Fibroblast of the aortic adventitia (primary cell): ENCODE results near the gene BSG. TPM values are rescaled to one million over a fixed set of nuclear protein-coding genes. Genes with fewer than 3 reads are reported as not detected.
A peak's percentile ranks its signal among the peaks of the same experiment; 100 is the strongest.
"Not testable (repeated sequence)": the region's sequence is repeated elsewhere in the genome, so short reads cannot be mapped to it uniquely, and the experiment has no call there.

Source experiments
- DNase-seq: peaks from one replicate; pipeline ENCODE4 v3.0.0-alpha.2; 2010; ENCODE audit warnings: low read depth
- H3K4me3 ChIP-seq: 2 replicates; pipeline ENCODE4 v1.5.1; 2011; ENCODE audit warnings: low read depth, mild to moderate bottlenecking, control low read depth, low read length, moderate library complexity
- total RNA-seq: library from RNA; depleted of rRNA; stranded (reverse); fragments of >200 nt; gene quantifications from 2 replicates; pipeline ENCODE4 v1.2.3, GENCODE V29; 2012; ENCODE audit warnings: low replicate concordance
- TF ChIP-seq, protein P1 (sequence below): IDR thresholded peaks from 2 replicates; pipeline ENCODE4 v1.5.1; 2011; ENCODE audit warnings: mild to moderate bottlenecking, low read length, control low read depth, inconsistent platforms; ENCODE audit not compliant: insufficient read depth

Gene BSG
- total RNA-seq, 1 donor, result 239 TPM

DNA sequence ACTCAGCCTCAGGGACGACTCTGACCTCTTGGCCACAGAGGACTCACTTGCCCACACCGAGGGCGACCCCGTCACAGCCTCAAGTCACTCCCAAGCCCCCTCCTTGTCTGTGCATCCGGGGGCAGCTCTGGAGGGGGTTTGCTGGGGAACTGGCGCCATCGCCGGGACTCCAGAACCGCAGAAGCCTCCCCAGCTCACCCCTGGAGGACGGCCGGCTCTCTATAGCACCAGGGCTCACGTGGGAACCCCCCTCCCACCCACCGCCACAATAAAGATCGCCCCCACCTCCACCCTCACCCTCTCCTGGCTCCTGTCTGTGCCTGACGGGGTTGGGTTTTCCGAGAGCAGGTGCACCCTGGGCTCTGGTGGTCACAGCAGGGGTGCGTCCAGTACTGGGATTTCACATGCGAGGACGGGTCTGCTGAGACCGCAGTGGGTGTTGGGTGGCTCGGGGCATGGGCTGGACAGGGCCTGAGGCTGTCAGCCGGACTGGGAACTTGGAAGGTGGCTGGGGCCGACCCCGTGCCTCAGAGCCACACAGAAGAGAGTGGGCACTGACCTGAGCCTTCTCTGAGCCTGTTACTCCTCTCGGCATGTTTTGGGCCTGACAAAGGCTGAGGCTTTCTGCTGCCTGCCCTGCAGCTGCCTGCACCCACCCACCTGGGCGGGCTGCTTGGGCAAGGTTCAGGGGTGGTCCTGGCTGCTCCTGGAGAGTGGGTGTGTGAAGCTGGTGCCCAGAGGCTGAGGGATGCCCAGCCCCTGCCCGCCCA is 11.0 kb downstream of the BSG start:
- DNase-seq, result no peak
- H3K4me3 ChIP-seq, result no peak overlapping the region
- TF ChIP-seq, protein P1, sequence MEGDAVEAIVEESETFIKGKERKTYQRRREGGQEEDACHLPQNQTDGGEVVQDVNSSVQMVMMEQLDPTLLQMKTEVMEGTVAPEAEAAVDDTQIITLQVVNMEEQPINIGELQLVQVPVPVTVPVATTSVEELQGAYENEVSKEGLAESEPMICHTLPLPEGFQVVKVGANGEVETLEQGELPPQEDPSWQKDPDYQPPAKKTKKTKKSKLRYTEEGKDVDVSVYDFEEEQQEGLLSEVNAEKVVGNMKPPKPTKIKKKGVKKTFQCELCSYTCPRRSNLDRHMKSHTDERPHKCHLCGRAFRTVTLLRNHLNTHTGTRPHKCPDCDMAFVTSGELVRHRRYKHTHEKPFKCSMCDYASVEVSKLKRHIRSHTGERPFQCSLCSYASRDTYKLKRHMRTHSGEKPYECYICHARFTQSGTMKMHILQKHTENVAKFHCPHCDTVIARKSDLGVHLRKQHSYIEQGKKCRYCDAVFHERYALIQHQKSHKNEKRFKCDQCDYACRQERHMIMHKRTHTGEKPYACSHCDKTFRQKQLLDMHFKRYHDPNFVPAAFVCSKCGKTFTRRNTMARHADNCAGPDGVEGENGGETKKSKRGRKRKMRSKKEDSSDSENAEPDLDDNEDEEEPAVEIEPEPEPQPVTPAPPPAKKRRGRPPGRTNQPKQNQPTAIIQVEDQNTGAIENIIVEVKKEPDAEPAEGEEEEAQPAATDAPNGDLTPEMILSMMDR, result no peak

DNA sequence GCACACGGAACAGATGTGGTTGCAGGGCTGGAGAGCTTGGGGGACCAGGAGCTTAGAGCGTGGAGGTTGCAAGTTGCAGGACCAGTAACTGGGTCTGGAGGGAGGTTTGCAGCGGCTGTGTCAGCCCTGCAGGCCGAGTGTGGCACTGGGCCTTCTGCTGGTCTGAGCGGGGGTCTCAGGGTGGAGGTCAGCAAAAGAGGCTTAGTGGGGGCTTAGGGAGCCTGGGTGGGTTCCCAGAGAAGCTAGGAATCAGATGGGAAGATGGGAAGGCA is 11.5 kb downstream of the BSG start:
- H3K4me3 ChIP-seq, result no peak overlapping the region
- TF ChIP-seq, protein P1, result no peak
- no peak for DNase-seq

DNA sequence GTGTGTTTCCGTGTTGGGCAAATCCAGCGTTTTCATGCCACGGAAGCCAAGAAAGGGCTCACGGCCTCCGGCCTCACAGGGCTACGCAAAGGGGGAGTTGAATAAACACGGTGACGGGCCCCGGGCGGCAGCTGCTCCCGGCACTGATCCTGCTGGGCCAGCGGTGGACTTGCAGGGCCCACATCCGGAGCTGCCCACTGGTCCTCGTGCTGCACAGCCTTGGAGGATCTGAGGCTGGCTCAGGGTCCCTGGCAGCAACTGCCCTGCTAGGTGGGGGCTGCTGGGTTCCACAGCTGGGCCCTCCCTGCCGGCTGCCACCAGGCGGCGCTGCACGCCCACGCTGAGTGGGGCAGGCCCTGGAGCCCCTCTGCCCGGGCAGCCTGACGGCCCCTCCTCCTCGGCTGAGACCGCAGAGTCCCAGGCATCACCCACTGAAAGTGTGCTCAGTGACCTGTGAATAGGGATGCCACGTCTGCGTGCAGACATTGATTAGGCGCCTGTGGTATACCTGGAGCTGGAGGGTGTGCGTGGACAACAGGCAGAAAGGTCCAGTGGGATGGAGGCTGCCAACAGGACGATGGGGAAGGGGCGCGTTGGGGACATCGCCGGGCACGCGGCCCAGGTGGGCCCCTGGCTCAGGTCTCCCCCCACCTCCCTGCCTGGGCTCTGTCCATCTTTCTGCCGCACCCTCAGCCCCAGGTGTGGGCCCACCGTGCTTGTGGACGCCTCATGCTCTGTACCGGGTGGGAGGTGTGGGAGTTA is 12.0 kb downstream of the BSG start:
- DNase-seq, result peak; percentile 20
- no peak overlapping the region for H3K4me3 ChIP-seq
- TF ChIP-seq, protein P1, result peak; percentile 84

DNA sequence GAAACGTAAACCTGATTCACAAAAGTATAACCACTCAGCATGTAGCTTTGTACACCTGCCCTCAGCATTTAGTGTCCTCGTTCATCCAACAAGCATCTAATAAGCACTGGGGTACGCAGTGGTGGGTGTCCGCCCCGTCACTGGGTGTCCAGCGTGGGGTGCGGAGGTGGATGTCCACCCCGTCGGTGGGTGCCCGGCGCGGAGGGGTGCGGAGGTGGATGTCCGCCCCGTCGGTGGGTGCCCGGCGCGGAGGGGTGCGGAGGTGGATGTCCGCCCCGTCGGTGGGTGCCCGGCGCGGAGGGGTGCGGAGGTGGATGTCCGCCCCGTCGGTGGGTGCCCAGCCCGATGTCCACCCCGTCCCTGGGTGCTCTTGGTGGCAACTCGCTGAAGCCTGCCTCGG is 12.8 kb downstream of the BSG start:
- not testable (repeated sequence) for DNase-seq

DNA sequence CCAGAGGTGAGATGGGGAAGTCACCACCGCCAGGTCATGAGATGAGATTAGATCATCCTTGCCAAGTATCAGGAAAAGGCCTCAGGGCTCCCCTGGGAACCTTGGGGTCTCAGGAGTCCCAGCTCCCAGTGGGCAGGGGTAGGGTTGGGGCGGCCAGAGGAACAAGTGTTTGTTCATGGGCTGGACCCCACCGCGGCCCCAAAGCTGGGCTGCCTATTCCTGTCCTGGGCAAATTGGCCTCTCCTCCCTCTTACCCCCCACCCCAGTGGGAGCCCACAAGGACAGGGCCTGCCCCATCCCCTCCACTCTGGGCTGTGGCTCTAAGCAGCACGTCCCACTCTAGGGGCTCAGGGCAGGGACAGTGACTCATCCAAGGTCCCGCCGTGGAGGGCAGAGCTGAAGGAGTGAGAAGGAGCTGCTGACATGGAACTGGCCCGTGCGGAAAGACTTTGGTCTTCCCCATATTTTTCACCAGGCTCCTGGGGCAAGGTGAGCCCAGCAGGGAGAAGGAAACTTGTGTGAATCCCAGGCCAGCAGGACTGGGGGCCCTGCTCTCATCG is 13.2 kb downstream of the BSG start:
- no peak for DNase-seq
- no peak overlapping the region for H3K4me3 ChIP-seq
- TF ChIP-seq, protein P1, result no peak

More for the DNA sequence above, 12.8 kb downstream of the BSG start:
- H3K4me3 ChIP-seq, result not testable (repeated sequence)

DNA sequence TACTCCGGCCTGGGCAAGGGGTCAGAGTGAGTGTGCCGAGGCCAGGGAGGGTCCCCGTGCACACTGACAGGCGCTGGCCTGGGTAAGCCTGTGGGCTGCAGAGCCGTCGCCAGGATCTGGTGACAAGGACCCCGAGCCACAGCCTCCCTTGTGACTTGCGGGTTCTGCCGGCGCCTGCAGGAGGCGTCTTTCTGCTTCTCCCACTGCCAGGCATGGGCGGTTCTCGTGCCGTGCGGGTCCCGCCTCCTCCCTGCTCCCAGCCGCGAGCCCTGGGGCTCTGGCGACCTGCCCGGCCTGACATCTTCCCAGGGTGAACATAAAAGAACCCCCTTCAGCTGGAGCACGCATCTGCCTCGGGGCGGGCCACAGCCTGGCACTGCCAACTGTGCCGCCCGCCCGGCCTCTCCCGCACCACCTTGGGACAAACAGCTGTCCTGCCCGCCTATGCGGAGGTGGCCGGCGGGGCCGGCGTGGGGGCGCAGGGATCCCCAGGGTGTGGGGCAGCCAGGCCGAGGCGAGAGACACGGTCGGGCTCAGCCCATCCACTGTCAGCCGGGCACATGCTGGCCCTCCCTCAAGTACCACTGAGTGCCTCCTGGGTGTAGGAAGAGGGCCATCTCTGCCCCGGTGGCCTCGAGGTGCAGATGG is 15.8 kb downstream of the BSG start:
- DNase-seq, result peak; percentile 59
- TF ChIP-seq, protein P1, result peak; percentile 63

More for the DNA sequence above, 15.8 kb downstream of the BSG start:
- no peak overlapping the region for H3K4me3 ChIP-seq
